OCI-LY1 (cell line): ENCODE results near the gene FHIT.

Experiments used
- H2AFZ ChIP-seq: fragments of 200-600 bp; sonication (generic), shearing (Covaris generic); 2 replicates; pipeline ENCODE4 v1.6.0; 2014; ENCODE audit warnings: antibody characterized with exemption, mild to moderate bottlenecking, low read length
- H3F3A ChIP-seq: fragments of 200-600 bp; sonication (generic), shearing (Covaris generic); 2 replicates; pipeline ENCODE4 v1.6.0; 2014; ENCODE audit warnings: mild to moderate bottlenecking, antibody characterized with exemption, low read length, moderate library complexity; ENCODE audit not compliant: insufficient read depth
- H3K27ac ChIP-seq: fragments of 200-600 bp; sonication (generic); 2 replicates; pipeline ENCODE4 v1.5.1; 2014; ENCODE audit warnings: low read length, mixed run types, mild to moderate bottlenecking, low read depth; ENCODE audit not compliant: poor library complexity, severe bottlenecking
- H3K27me3 ChIP-seq: fragments of 200-600 bp; sonication (generic); 2 replicates; pipeline ENCODE4 v1.6.0; 2014; ENCODE audit warnings: antibody characterized with exemption, mild to moderate bottlenecking, low read length, moderate library complexity; ENCODE audit not compliant: insufficient read depth
- H3K36me3 ChIP-seq: fragments of 200-600 bp; sonication (generic); 2 replicates; pipeline ENCODE4 v1.6.1; 2014; ENCODE audit warnings: mild to moderate bottlenecking, antibody characterized with exemption, low read length, moderate library complexity, mixed read lengths; ENCODE audit not compliant: insufficient read depth
- H3K4me1 ChIP-seq: fragments of 200-600 bp; sonication (generic); 2 replicates; pipeline ENCODE4 v1.5.1; 2014; ENCODE audit warnings: mild to moderate bottlenecking, low read length, moderate library complexity; ENCODE audit not compliant: insufficient read depth, severe bottlenecking
- H3K4me2 ChIP-seq: fragments of 200-600 bp; sonication (generic), shearing (Covaris generic); 2 replicates; pipeline ENCODE4 v1.6.1; 2014; ENCODE audit warnings: low read length
- H3K4me3 ChIP-seq: fragments of 200-600 bp; sonication (generic); 2 replicates; pipeline ENCODE4 v1.5.1; 2014; ENCODE audit warnings: low read length, low read depth, mild to moderate bottlenecking, mixed read lengths; ENCODE audit not compliant: poor library complexity, severe bottlenecking
- H3K79me2 ChIP-seq: fragments of 200-600 bp; shearing (Covaris generic); 2 replicates; pipeline ENCODE4 v1.6.1; 2016; ENCODE audit warnings: mixed run types, low read length, mixed read lengths; ENCODE audit not compliant: insufficient read depth
- H3K9ac ChIP-seq: fragments of 200-600 bp; sonication (generic), shearing (Covaris generic); 2 replicates; pipeline ENCODE4 v1.6.1; 2014; ENCODE audit warnings: mild to moderate bottlenecking, low read length, mixed read lengths
- H3K9me2 ChIP-seq: fragments of 200-600 bp; sonication (generic), shearing (Covaris generic); 2 replicates; pipeline ENCODE4 v1.6.1; 2014; ENCODE audit warnings: low read depth, mild to moderate bottlenecking, low read length, mixed read lengths
- H3K9me3 ChIP-seq: fragments of 200-600 bp; shearing (Covaris generic); 2 replicates; pipeline ENCODE4 v1.6.1; 2014; ENCODE audit warnings: low read length, mixed read lengths
- H4K20me1 ChIP-seq: fragments of 200-600 bp; sonication (generic), shearing (Covaris generic); 2 replicates; pipeline ENCODE4 v1.6.0; 2016; ENCODE audit warnings: mild to moderate bottlenecking, low read length; ENCODE audit not compliant: insufficient read depth
- CTCF ChIP-seq: fragments of 200-600 bp; sonication (generic), shearing (Covaris generic); IDR thresholded peaks from 2 replicates; pipeline ENCODE4 v1.5.1; 2017; ENCODE audit warnings: mild to moderate bottlenecking, antibody characterized with exemption, low read length, moderate library complexity, mixed read lengths
- EZH2 ChIP-seq: fragments of 200-600 bp; sonication (generic), shearing (Covaris generic); IDR thresholded peaks from 2 replicates; pipeline ENCODE4 v1.8.0; 2017; ENCODE audit warnings: borderline replicate concordance, mixed run types, mild to moderate bottlenecking, antibody characterized with exemption, low read length, moderate library complexity, mixed read lengths

FHIT gene

GRCh38 chr3:60424034-60424433 lies 827.2 kb downstream of the FHIT start:
- TF ChIP-seq EZH2 (no peak), CTCF (no peak)
- Histone ChIP-seq H2AFZ (no peak overlapping the region), H3F3A (no peaks in the 10 kb centered on the region), H3K27me3 (no peaks in the 10 kb centered on the region), H4K20me1 (no peaks in the 10 kb centered on the region), H3K27ac (no peak overlapping the region), H3K9me3 (no peaks in the 10 kb centered on the region), H3K36me3 (no peaks in the 10 kb centered on the region), H3K79me2 (no peaks in the 10 kb centered on the region), H3K4me3 (no peak overlapping the region), H3K4me1 (peaks cover 6% of the 10 kb centered on the region), H3K9me2 (no peaks in the 10 kb centered on the region), H3K9ac (no peak overlapping the region), H3K4me2 (no peak overlapping the region)

GRCh38 chr3:60423556-60423955 lies 827.7 kb downstream of the FHIT start:
- no peak overlapping the region for H3K4me3 ChIP-seq
- no peak overlapping the region for H3K27ac ChIP-seq
- H3K36me3 ChIP-seq = no peaks in the 10 kb centered on the region
- H3K9me3 ChIP-seq = no peaks in the 10 kb centered on the region
- H3K4me2 ChIP-seq = no peak overlapping the region
- H3K27me3 ChIP-seq = no peaks in the 10 kb centered on the region
- no peak overlapping the region for H3K9ac ChIP-seq
- H3K79me2 ChIP-seq = no peaks in the 10 kb centered on the region
- no peaks in the 10 kb centered on the region for H3K9me2 ChIP-seq
- no peak overlapping the region for H2AFZ ChIP-seq
- H3K4me1 ChIP-seq = peaks cover 11% of the 10 kb centered on the region
- H4K20me1 ChIP-seq = no peaks in the 10 kb centered on the region
- TF ChIP-seq EZH2 = no peak
- no peak for TF ChIP-seq CTCF
- no peaks in the 10 kb centered on the region for H3F3A ChIP-seq

- no peaks in the 10 kb centered on the region for H3K27me3 ChIP-seq
- H3K4me1 ChIP-seq = peaks cover 25% of the 10 kb centered on the region
- no peaks in the 10 kb centered on the region for H3K9me2 ChIP-seq
- no peak overlapping the region for H2AFZ ChIP-seq
- H3K9me3 ChIP-seq = no peaks in the 10 kb centered on the region
- no peak overlapping the region for H3K4me3 ChIP-seq
- H4K20me1 ChIP-seq = no peaks in the 10 kb centered on the region
- no peak overlapping the region for H3K4me2 ChIP-seq
- H3K79me2 ChIP-seq = no peaks in the 10 kb centered on the region
- no peak overlapping the region for H3K27ac ChIP-seq
- no peaks in the 10 kb centered on the region for H3F3A ChIP-seq
- TF ChIP-seq EZH2 = no peak
- no peak for TF ChIP-seq CTCF
- no peak overlapping the region for H3K9ac ChIP-seq
- no peaks in the 10 kb centered on the region for H3K36me3 ChIP-seq
These were observed 829.4 kb downstream of the FHIT start for GRCh38 chr3:60421749-60422446.
